Psoas muscle (tissue), 8 donors: Measurements from ENCODE around the gene PTPRM. TPM values are rescaled to one million over a fixed set of nuclear protein-coding genes. Genes with fewer than 3 reads are reported as not detected.

Experiments used
- ATAC-seq, 4 donors: fragments of 200-7000 bp; cut with Tn5 transposase; one replicate each; pipeline ENCODE4 v1.9.1; 2020; ENCODE audit warnings: moderate library complexity in 3 of 4, mild to moderate bottlenecking in 2 of 4
- DNase-seq, 2 donors: peaks; one replicate each; pipeline ENCODE4 v3.0.0-alpha.2; 2020
- H3K27ac ChIP-seq: fragments of 200-600 bp; one replicate; pipeline ENCODE4 v1.8.0; 2022
- H3K27me3 ChIP-seq, 3 donors: fragments of 200-600 bp in 1 of 3; one replicate each; pipeline versions ENCODE4 v1.6.1 to v1.8.0; 2013 to 2022; ENCODE audit warnings: low read length in 2 of 3, mild to moderate bottlenecking in 2 of 3, moderate library complexity in 1 of 3; ENCODE audit not compliant: insufficient read depth in 3 of 3
- H3K36me3 ChIP-seq, 2 donors: fragments of 200-600 bp in 1 of 2; one replicate each; pipeline versions ENCODE4 v1.6.1 to v1.8.0; 2013 to 2022; ENCODE audit warnings: low read depth in 1 of 2, mild to moderate bottlenecking in 1 of 2, moderate library complexity in 1 of 2; ENCODE audit not compliant: insufficient read depth in 1 of 2
- H3K4me1 ChIP-seq: fragments of 200-600 bp; one replicate; pipeline ENCODE4 v1.8.0; 2022
- H3K4me3 ChIP-seq: fragments of 200-600 bp; one replicate; pipeline ENCODE4 v1.8.0; 2022; ENCODE audit warnings: mild to moderate bottlenecking
- H3K9me3 ChIP-seq: fragments of 200-600 bp; one replicate; pipeline ENCODE4 v1.8.0; 2022
- CTCF ChIP-seq: fragments of 200-600 bp; IDR thresholded peaks from one replicate; pipeline ENCODE4 v1.8.0; 2022; ENCODE audit warnings: antibody characterized with exemption
- WGBS, 3 donors: extraction: QIAGEN DNeasy Blood & Tissue Kit; methylation state at CpG; one replicate each; pipeline versions ENCODE4 v1.1.6 to v1.1.7; 2013; 5-methylcytosine and 5-hydroxymethylcytosine counted together
- intact Hi-C, 2 donors: fragments of 100-400 bp; cut with DNase I; formaldehyde crosslinking; loops; one replicate each; pipeline versions ENCODE4 v1.11.0 to v1.14.2; 2022
- polyA plus RNA-seq, 3 donors: library from polyadenylated mRNA; stranded (reverse); fragments of 200-250 nt; gene quantifications; one replicate each; pipeline ENCODE4 v1.2.3, GENCODE V29; 2013
- total RNA-seq, 4 donors: library from RNA; stranded (reverse); fragmentation: NEBNext Ultra II Directional in 2 of 4; extraction: Animal tissue kit (Norgen Biotek cat#: 25700) in 2 of 4; gene quantifications; one replicate each; pipeline versions ENCODE4 v1.2.1 to v1.2.4, GENCODE V29; 2021 to 2023
- donor health status: healthy with polysubstance abuse.
- donor health status: DM: no; HTN: no; CAD: no; lungs with moderate emphysema.
- donor health status: Bipolar disorder and iron deficiency.
- donor health status: healthy.
- donor health status: DM: yes; HTN: yes; CAD: no.
- donor health status: DM: no; HTN: no; CAD: no.
- donor health status: DM: no; HTN: no; CAD: no.
- donor health status: DM: yes; HTN: yes; CAD: no.

PTPRM gene
- total and polyA plus RNA-seq, 7 donors: 27.4 to 78.9 (median 39.0) TPM

GRCh38 chr18:8095947-8096570 is 528.9 kb downstream of the PTPRM start:
- Histone ChIP-seq H3K4me1 (no peaks in the 10 kb centered on the region), H3K4me3 (no peak overlapping the region), H3K27me3 (no peaks in the 10 kb centered on the region), H3K9me3 (no peaks in the 10 kb centered on the region), H3K36me3 (peaks cover 0 to 5% of the 10 kb centered on the region in 2 donors), H3K27ac (no peak overlapping the region)
- TF ChIP-seq CTCF: no peak
- ATAC-seq (no peak), DNase-seq (no peak)
- 94 to 96% (median 95%) methylated on average over 10 of the region's 10 CpGs for WGBS, 3 donors
- intact Hi-C loops: no loop called here

GRCh38 chr18:8097399-8097798 is 530.3 kb downstream of the PTPRM start:
- H3K36me3 ChIP-seq: peaks cover 0 to 5% of the 10 kb centered on the region in 2 donors
- no peak overlapping the region for H3K27ac ChIP-seq
- no peak overlapping the region for H3K4me3 ChIP-seq
- no peak for TF ChIP-seq CTCF
- H3K9me3 ChIP-seq: no peaks in the 10 kb centered on the region
- no peaks in the 10 kb centered on the region for H3K27me3 ChIP-seq
- intact Hi-C loops: no loop called here
- no peak for DNase-seq
- H3K4me1 ChIP-seq: no peaks in the 10 kb centered on the region
- no peak for ATAC-seq

GRCh38 chr18:8097927-8098326 is 530.8 kb downstream of the PTPRM start:
- DNase-seq (no peak), ATAC-seq (no peak)
- no peaks in the 10 kb centered on the region for H3K27me3 ChIP-seq
- no peak overlapping the region for H3K4me3 ChIP-seq
- H3K36me3 ChIP-seq: peaks cover 0 to 5% of the 10 kb centered on the region in 2 donors
- no peaks in the 10 kb centered on the region for H3K9me3 ChIP-seq
- TF ChIP-seq CTCF: no peak
- H3K4me1 ChIP-seq: no peaks in the 10 kb centered on the region
- H3K27ac ChIP-seq: no peak overlapping the region
- 0 to 71% (median 0%) methylated on average over 1 of the region's 1 CpG for WGBS, 3 donors
- intact Hi-C loops: no loop called here

- H3K9me3 ChIP-seq: no peaks in the 10 kb centered on the region
- no peak for ATAC-seq
- 91 to 93% (median 92%) methylated on average over 4 of the region's 4 CpGs for WGBS, 3 donors
- DNase-seq: no peak
- no peak overlapping the region for H3K4me3 ChIP-seq
- intact Hi-C loops: no loop called here
- H3K27me3 ChIP-seq: no peaks in the 10 kb centered on the region
- no peak overlapping the region for H3K27ac ChIP-seq
- no peaks in the 10 kb centered on the region for H3K36me3 ChIP-seq
- no peaks in the 10 kb centered on the region for H3K4me1 ChIP-seq
- no peak for TF ChIP-seq CTCF
Measured at GRCh38 chr18:8106603-8107002, 539.5 kb downstream of the PTPRM start.

- Histone ChIP-seq H3K4me3 (no peak overlapping the region), H3K4me1 (no peaks in the 10 kb centered on the region), H3K27ac (no peak overlapping the region), H3K9me3 (no peaks in the 10 kb centered on the region), H3K36me3 (no peaks in the 10 kb centered on the region), H3K27me3 (no peaks in the 10 kb centered on the region)
- no peak for DNase-seq
- intact Hi-C loops: no loop called here
- no peak for ATAC-seq
- 90 to 98% (median 91%) methylated on average over 2 of the region's 2 CpGs for WGBS, 3 donors
- TF ChIP-seq CTCF: no peak
Measured at GRCh38 chr18:8107426-8107825, 540.3 kb downstream of the PTPRM start.
